Suprapubic skin (tissue), 3 donors: ENCODE results near the gene ATF6.

ENCODE experiments used
- CTCF ChIP-seq, 2 donors: fragments of 200-600 bp in 1 of 2; fragments of 450-650 bp in 1 of 2; sonication (generic) in 1 of 2; IDR thresholded peaks; one replicate each; pipeline ENCODE4 v1.5.1; 2016 to 2019; ENCODE audit warnings: antibody characterized with exemption in 2 of 2, mild to moderate bottlenecking in 1 of 2, moderate library complexity in 1 of 2
- EP300 ChIP-seq: sonication (generic); formaldehyde crosslinking; IDR thresholded peaks from one replicate; pipeline ENCODE4 v1.6.1; 2017; ENCODE audit warnings: antibody characterized with exemption
- POLR2A ChIP-seq, 2 donors: fragments of 450-650 bp; IDR thresholded peaks; one replicate each; pipeline ENCODE4 v1.6.1; 2017; ENCODE audit warnings: antibody characterized with exemption in 2 of 2, mild to moderate bottlenecking in 2 of 2, moderate library complexity in 2 of 2

GRCh38 chr1:161950377-161950776, 184.3 kb downstream of the ATF6 start:
- TF ChIP-seq CTCF (IDR thresholded peaks at IDR 0.05) (no peak), EP300 (no peak), POLR2A (IDR thresholded peaks at IDR 0.05) (no peak)
